GM20431 (cell line): Measurements from ENCODE around the gene ITPK1.

Source experiments
- in situ Hi-C: fragments of 300-500 bp; cut with MseI, MboI; formaldehyde crosslinking; loops from one replicate; pipeline ENCODE4 v1.15.0; 2020; ENCODE audit warnings: low sequenced_read_pairs; ENCODE audit not compliant: unreplicated experiment

ITPK1 gene

DNA sequence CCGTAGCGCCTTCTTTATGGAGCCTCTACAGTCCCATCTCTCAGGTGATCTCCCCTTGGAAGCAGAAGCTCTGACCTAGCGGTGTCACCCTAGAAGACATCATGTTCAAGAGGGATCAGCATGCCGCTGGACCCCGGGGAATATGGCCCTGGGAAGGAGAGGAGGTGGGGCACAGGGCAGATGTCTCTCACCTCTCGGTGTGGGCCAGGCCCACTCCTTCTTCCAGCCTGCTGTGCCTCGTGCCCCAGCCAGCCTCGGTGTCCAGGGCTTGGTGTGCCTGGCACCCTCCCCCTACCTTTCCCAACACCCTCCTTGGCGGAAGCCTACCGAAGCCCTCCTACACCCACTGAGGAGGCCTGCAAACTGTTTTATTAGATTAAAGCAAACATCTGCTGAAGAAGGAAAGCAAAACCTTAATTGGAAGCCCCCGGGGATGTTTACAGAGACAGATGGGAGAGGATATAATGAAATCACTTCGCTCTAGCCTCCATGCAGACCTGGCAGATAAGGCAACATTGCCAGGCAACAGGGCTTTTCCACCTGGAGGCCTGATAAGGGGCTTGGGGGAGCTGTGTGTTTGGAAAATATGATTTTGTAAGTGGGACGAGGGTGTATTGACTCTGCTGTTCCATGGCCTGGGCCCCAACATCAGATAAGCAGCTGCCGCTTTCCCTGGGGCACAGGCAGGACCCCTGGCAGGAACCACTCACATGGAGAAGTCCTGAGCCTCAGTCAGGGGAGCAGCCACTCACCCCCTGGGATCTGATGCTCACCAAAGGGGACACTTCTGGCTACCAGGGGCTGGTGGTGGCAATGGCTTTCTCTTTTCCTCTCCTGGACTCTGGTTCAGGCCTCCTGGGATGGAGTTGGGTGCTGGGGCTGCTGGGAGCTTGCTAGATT, 198.4 kb downstream of the ITPK1 start:
- in situ Hi-C loops: no loop called here

DNA sequence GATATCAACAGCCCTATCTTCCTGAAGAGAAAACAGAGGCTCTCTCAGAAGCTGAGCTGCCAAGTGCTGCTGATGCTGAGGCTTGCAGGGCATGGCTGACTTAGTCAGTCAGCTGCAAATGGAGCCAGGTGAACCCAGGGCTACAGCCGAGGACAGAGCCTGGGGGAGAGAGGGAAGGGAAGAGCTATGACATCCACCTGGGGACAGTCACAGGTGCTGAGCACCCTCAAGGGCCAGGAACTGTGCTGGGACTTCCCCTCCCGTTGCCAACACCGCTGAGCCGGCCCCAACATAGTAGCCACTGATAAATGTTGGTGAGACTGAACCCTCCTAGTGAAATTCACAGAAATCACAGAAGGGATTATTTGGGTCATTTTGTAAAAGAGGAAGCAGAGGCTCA, 199.5 kb downstream of the ITPK1 start:
- in situ Hi-C loops: no loop called here

DNA sequence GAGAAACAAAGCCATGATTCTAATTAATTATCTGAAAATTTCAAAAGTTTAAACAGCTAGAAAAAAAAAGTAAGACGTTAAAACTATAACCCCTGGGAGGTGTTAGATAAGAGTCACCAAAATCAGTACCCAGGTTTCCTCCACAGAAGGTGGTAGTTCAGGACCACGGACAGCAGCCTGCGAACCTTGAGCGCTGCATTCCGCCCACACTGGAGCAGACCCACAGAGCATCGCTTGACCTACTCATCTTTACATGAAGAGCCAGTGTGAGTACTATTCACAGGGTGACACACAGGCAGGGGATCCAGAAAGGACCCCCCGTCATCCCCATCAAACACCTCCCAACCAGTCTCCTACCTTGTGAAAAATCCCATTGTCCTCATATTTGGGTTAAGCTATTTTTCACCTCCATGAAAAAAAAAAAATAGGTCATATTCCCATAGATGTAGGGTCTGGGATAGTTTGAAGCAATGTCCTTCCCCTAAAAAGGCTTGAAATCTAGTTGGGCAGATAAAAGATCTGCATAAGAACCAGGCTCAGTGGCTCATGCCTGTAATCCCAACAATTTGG, 201.6 kb downstream of the ITPK1 start:
- in situ Hi-C loops: no loop called here

DNA sequence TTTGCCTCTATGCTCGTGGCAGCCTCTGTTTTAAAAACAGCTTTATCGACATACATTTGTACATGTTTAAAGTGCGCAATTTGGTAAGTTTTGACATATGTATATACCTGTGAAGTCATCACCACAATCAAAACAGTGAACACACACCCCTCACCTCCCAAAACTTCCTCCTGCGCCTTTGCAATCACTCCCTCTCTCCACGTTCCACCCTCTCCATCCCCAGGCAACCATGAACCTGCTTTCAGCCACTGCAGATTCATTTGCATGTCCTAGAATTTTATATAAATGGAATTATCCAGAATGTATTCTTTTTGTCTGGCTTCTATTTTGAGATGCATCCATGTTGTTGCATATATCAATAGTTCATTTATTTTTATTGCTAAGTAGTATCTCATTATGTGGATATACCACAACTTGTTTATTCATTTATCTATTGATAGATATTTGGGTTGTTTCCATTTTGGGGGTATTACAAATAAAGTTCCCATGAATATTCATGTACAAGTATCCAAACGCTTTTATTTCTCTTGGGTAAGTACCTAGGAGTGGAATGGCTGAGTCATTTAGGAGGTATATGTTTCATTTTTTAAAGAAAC, 208.3 kb downstream of the ITPK1 start:
- in situ Hi-C loops: no loop called here

DNA sequence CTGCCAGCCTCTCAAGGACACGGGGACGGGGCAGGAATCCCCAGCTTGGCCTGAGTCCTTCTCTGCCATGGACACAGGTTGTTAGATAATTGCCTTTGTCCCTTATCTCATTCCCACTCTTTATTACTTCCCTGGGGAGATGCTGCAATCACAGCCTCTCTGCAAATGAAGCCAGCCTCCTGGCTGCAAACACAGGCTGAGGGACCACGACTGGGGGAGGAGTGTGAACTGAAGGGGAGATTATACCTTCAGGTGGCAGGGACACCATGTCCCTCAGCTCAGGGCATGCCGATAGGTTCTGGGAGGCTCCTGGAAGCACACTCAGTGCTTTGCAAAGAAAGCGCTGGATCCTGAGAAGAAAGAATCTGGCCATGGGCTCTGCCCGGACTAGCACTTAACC, 208.9 kb downstream of the ITPK1 start:
- in situ Hi-C loops: no loop called here

DNA sequence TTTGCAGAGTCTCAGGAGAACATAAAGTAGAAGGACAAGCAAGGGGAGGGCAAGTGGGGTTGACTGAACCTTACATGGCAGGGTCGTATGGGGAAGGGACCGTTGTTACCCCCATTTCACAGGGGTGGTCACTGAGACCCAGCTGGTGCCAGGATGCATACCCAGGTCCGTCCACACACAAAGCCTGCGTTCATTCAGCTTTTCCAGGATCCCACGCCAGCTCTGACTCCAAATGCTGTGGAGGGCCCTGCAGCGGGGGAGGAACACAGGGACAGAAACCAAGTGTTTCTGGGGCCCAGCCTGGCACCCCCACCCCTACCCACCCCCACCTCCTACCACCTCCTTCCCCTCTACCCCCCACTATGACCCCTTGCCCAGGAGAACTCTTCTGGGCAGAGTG, 209.3 kb downstream of the ITPK1 start:
- in situ Hi-C loops: no loop called here

DNA sequence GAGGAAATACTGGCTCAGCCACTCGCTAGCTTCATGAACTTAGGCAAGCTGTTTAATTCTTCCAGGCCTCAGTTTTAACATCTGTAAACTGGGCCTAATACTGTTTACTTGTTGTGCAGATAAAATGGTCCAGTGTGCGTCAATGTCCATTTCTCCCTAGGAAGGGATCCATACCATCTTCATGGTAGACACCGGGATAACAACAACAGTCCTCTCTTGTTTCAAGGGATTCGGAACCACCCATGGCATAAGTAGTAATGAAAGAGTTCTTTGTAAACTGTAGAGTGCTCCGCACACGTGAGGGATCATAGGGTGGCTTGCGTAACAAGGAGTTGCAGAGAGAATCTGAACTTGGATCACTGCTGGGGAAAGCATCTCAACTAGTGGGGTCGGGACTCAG, 210.1 kb downstream of the ITPK1 start:
- in situ Hi-C loops: no loop called here

DNA sequence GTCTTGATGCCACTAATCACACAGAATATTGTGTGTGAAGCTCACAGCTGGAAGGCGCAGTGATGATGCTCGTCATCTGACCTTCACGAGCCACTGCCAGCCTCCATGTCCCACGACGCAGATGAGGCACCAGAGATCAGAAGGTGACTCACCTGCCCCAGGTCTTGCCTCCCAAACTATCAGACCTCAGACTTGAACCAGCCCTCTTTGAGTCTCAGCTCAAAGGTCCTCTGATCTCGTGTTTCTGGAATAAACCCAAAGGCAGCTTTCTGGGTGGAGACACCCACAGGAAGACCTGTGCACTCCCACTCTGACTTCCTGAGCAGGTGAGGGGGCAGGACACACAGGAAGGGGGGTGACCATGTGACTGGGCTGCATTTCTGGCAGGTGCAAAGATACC, 212.4 kb downstream of the ITPK1 start:
- in situ Hi-C loops: no loop called here

DNA sequence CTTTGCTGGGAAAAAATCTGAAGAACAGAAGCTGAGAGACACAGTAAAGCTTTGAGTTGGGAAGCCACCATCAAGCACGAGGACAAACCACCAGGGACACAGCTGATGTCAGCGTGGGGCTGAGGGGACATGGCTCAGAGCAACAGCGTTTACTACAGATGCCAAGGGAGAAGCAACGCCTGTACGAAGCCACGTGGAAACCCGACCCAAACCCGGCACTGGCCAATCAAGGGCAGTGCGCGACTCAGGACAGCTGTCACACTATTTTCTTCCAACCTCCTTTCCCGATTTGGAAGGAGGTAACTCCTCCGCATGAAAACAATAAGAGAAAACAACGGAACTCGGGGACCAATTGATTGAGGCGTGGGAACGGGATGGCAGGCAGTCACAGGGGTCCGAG, 213.0 kb downstream of the ITPK1 start:
- in situ Hi-C loops: no loop called here

DNA sequence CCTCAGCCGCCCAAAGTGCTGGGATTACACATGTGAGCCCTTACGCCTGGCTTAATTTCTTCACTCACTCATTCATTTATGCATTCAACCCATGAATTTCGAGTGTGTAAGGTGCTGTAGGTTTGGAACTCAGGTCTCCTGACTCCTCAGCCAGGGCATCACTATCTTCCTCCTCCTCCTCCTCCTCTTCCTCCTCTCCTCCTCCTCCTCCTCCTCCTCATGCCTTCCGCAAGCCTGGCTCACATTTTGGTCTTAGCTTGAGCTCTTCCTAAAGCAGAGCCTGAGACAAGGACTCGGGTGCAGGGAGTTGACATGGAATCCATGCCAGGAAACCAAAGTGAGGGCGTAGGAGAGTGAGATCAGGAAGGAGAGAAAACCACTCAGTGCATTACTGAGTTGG, 213.5 kb downstream of the ITPK1 start:
- in situ Hi-C loops: no loop called here

DNA sequence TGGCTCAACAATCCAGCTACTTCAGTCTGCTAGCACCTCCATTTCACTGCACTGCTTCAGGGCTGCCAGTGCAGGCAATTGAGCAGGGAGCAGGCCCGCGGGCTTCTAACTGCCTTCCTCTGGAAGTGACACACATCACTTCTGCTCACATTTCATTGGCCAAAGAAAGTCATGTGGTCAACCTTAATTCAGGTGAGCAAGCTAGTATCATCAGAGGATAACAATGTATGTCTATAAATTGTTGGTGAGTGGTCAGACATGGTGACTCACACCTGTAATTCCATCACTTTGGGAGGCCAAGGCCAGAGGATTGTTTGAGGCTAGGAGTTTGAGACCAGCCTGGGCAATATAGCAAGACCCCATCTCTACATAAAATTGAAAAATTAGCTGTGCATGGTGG, 215.1 kb downstream of the ITPK1 start:
- in situ Hi-C loops: no loop called here

DNA sequence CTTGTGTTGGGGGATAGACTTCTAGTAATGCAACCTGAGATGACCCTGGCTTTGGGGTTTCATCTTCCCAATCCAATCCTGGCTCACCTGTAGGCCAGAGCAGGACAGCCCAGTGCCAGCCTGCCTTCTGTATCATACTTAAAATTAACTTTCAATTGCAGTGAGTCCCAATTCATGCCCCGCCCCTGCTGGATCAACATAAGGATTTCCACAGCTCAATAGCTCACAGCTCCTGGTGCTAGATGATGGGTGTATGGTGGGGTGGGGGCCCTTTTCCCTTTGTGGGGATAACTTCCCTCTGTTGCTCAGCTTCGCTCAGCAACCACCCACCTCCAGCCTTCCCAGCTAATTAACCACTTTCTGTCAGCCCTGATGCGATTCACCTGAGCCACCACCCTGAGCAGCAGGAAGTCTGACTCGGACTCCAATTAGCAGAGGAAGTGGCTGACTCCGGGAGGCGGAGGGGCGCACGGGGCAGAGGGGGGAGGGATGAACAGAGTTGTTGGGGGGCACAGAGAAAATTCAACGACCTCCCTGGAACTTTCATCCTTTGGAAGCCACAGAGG, 217.1 kb downstream of the ITPK1 start:
- in situ Hi-C loops: no loop called here

DNA sequence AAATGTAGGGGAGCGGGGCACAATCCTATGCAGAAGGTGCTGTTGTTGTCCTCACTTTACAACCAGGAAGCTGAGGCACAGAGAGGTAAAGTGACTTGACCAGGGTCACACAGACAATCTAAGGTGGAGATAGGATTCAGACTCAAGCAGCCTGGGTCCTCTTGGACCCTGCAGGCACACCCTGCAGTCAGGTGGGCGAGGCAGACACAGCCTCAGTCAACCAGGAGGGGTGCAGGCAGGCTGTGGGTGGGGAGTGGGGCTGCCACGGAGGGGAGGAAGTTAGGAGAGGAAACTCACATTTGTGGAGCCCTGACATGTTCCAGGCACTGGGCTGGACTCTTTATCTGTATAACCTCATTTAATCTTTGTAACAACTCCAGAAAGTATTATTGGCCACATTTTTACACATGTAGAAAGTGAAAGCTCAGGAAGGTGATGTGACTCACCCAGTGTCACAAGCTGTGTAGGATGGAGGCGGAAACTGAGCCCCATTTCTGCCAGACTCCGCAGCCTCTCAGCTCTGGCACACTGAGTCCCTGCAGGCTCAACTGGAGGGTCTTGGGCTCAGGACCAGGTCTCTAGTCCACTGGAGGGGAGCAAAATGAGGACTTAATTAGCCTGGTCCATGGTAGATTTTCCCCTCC, 217.7 kb downstream of the ITPK1 start:
- in situ Hi-C loops: no loop called here

DNA sequence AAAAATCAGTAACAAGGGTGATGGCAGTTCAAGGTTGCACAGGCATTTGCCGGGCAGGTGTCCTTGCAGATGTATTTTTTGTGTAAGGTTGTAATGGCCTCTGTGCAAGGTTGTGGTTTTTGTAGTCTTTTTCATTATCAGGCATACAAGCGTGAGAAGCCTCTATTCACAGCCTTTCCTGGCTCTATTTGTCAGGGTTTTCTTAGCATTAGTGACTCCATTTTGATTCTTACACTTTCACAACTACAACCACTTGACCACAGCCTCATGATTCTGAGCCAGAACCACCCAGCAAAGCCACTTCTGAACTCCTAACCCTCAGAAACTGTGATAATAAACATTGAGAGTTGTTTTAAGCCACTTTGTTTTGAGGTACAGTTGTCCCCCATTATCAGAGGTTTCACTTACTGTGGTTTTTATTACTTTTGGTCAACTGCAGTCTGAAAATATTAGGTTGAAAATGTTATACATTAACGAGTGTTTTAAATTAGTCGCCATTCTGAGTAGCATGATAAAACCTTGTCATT, 220.3 kb downstream of the ITPK1 start:
- in situ Hi-C loops: no loop called here

DNA sequence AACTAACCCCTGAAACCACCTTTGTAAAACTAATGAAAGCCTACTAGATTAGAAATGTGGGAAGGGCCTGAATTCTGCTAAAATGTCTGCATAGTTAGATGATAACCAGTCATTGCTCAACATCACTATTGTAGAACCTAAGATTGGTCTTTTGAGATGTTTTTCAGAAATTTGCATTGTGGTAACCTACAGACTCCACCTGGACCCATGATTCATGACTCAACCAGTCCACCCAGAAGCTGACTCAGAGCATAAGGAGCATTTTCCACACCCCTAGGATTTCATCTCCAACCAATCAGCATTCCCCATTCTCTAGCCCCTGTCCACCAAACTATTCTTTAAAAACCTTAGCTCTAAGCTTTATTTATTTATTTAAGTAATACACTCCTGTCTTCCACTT, 223.1 kb downstream of the ITPK1 start:
- in situ Hi-C loops: no loop called here

DNA sequence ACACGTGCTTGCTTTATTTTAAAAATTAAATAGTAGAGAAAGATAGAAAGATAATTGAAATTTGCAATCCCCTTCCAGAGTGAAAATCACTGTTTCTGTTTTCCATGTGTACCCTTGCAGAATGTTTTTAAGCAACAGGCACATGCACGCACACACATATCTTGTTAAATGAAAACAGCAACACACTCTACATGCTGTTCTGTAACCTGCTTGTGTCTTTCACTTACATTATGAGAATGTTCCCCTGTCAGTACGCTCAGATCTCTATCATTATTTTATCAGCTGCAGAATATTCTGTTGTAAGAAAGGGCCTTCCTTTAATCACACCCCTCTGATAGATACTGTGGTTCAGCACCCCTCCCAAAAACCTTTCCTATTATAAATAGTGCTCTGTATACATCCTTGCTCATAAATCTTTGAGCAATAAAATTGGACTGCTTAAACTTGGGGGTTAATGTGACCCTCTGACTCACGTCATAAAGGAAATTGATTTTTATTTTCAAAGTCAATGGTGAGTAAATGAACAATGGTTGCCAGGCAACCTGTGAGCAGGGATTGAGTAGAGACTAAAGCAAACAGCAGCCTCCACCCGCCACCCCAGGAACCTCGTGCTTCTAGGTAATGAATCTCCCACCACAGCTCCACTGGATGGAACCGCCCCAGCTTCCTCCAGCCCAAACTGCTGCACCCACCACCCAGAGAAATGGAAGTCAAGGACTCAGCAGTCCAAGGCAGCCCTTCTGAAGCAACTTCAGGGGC, 224.7 kb downstream of the ITPK1 start:
- in situ Hi-C loops: no loop called here

DNA sequence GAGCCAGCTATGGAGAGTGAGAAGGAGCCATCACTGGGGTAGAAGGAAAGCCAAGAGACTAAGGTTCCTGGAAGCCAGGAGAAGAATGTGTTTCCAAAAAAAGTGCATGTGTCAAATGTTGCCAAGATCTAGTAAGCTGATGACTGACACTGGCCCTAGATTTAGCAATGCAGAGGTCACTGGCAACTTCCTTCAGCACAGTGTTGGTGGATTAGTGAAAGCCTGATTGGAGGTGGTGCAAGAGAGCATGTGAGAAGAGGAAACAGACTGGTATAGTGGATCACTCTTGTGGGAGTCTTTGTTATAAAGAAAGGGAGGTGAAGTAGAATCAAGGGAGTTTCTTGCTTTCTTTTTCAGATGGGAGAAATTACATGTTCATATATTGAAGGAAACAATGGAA, 226.8 kb downstream of the ITPK1 start:
- in situ Hi-C loops: no loop called here

DNA sequence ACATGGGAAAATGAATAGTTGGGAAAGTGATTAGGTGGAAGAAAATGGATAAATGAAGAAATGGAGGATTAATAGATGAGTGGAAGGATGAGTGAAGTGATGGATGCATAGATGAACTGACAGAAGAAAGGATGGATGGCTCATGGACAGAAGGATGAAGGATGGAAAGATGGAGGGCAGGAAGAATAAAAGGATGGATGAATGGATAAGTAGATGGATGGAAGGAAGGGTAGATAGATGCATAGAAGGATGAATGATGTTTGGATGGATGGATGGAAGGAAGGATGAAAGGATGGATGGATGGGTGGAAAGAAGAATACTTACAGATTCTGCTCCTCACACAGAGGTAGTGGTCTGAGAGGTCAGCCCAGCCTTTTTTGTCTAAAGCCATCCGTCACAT, 228.6 kb downstream of the ITPK1 start:
- in situ Hi-C loops: no loop called here
